Neural cell (in vitro differentiated cells): Measurements from ENCODE around the gene WDR49. TPM values are rescaled to one million over a fixed set of nuclear protein-coding genes. Genes with fewer than 3 reads are reported as not detected.
A peak's percentile ranks its signal among the peaks of the same experiment; 100 is the strongest.

ENCODE experiments used
- H2AFZ ChIP-seq: fragments of 200-600, 300-800 bp; sonication (generic), shearing (Covaris generic); 2 replicates; pipeline ENCODE4 v1.6.0; 2014; ENCODE audit warnings: low read depth, mild to moderate bottlenecking, antibody characterized with exemption, low read length, moderate library complexity
- H3F3A ChIP-seq: fragments of 200-600 bp; shearing (Covaris generic); 2 replicates; pipeline ENCODE4 v1.6.1; 2016; ENCODE audit warnings: mild to moderate bottlenecking, moderate library complexity, mixed read lengths, antibody characterized with exemption, low read length; ENCODE audit not compliant: insufficient read depth, poor library complexity, severe bottlenecking
- H3K27ac ChIP-seq: fragments of 200-600, 300-800 bp; sonication (generic), shearing (Covaris generic); 2 replicates; pipeline ENCODE4 v1.5.1; 2014; ENCODE audit warnings: mild to moderate bottlenecking, low read length, moderate library complexity
- H3K27me3 ChIP-seq: fragments of 300-800, 200-600 bp; sonication (generic), shearing (Covaris generic); 2 replicates; pipeline ENCODE4 v1.6.0; 2014; ENCODE audit warnings: mild to moderate bottlenecking, low read depth, low read length, moderate library complexity; ENCODE audit not compliant: insufficient read depth
- H3K36me3 ChIP-seq: fragments of 300-800, 200-600 bp; sonication (generic), shearing (Covaris generic); 2 replicates; pipeline ENCODE4 v1.5.1; 2014; ENCODE audit warnings: mild to moderate bottlenecking, antibody characterized with exemption, low read length, moderate library complexity; ENCODE audit not compliant: insufficient read depth
- H3K4me2 ChIP-seq: fragments of 300-800, 200-600 bp; sonication (generic), shearing (Covaris generic); 2 replicates; pipeline ENCODE4 v1.6.0; 2014; ENCODE audit warnings: mild to moderate bottlenecking, low read length
- H3K4me3 ChIP-seq: fragments of 300-800, 200-600 bp; sonication (generic), shearing (Covaris generic); 2 replicates; pipeline ENCODE4 v1.5.1; 2014; ENCODE audit warnings: mild to moderate bottlenecking, low read length, moderate library complexity
- H3K79me2 ChIP-seq: fragments of 200-600 bp; shearing (Covaris generic); replicated peaks from 2 replicates; pipeline ENCODE4 v1.6.0; 2014; ENCODE audit warnings: mild to moderate bottlenecking, low read length, moderate library complexity; ENCODE audit not compliant: insufficient read depth
- H3K9ac ChIP-seq: fragments of 300-800, 200-600 bp; sonication (generic), shearing (Covaris generic); 2 replicates; pipeline ENCODE4 v1.6.1; 2016; ENCODE audit warnings: mild to moderate bottlenecking, low read length, mixed read lengths
- H3K9me2 ChIP-seq: fragments of 200-600 bp; shearing (Covaris generic); 2 replicates; pipeline ENCODE4 v1.6.1; 2016; ENCODE audit warnings: mild to moderate bottlenecking, low read length, mixed read lengths; ENCODE audit not compliant: insufficient read depth
- H3K9me3 ChIP-seq: fragments of 200-600, 300-800 bp; sonication (generic), shearing (Covaris generic); 2 replicates; pipeline ENCODE4 v1.6.1; 2016; ENCODE audit warnings: mild to moderate bottlenecking, mixed run types, low read length, moderate library complexity, mixed read lengths
- H4K20me1 ChIP-seq: fragments of 200-600 bp; shearing (Covaris generic); 2 replicates; pipeline ENCODE4 v1.6.1; 2016; ENCODE audit warnings: mild to moderate bottlenecking, mixed run types; ENCODE audit not compliant: insufficient read depth
- EP300 ChIP-seq: fragments of 450-650 bp; conservative IDR thresholded peaks from 2 replicates; pipeline ENCODE4 v1.6.1; 2014; ENCODE audit warnings: antibody characterized with exemption, mild to moderate bottlenecking, moderate library complexity; ENCODE audit not compliant: poor library complexity, severe bottlenecking
- EZH2 ChIP-seq: fragments of 200-600, 300-800 bp; shearing (Covaris generic), sonication (generic); IDR thresholded peaks from 2 replicates; pipeline ENCODE4 v1.6.1; 2014; ENCODE audit warnings: antibody characterized with exemption, low read length, borderline replicate concordance, mild to moderate bottlenecking; ENCODE audit not compliant: insufficient read depth, poor library complexity, severe bottlenecking
- MXI1 ChIP-seq: fragments of 450-650 bp; conservative IDR thresholded peaks from 2 replicates; pipeline ENCODE4 v1.6.1; 2014; ENCODE audit warnings: antibody characterized with exemption, mild to moderate bottlenecking; ENCODE audit not compliant: poor library complexity, severe bottlenecking
- POLR2AphosphoS5 ChIP-seq: IDR thresholded peaks from 2 replicates; pipeline ENCODE4 v1.6.1; 2012
- RAD21 ChIP-seq: fragments of 450-650 bp; conservative IDR thresholded peaks from 2 replicates; pipeline ENCODE4 v1.6.1; 2014; ENCODE audit warnings: antibody characterized with exemption, mild to moderate bottlenecking, moderate library complexity
- SMC3 ChIP-seq: fragments of 450-650 bp; conservative IDR thresholded peaks from 2 replicates; pipeline ENCODE4 v1.6.1; 2014; ENCODE audit warnings: antibody characterized with exemption, mild to moderate bottlenecking, moderate library complexity; ENCODE audit not compliant: poor library complexity
- TAF1 ChIP-seq: IDR thresholded peaks from 2 replicates; pipeline ENCODE4 v1.6.1; 2012; ENCODE audit warnings: low read depth
- polyA plus RNA-seq: library from polyadenylated mRNA; depleted of rRNA; stranded (reverse); fragments of >200 nt; gene quantifications from 2 replicates; pipeline ENCODE4 v1.2.3, GENCODE V29; 2014
- TF ChIP-seq, protein P1 (sequence below): fragments of 450-650 bp; IDR thresholded peaks from 2 replicates; pipeline ENCODE4 v1.5.1; 2014; ENCODE audit warnings: antibody characterized with exemption, mild to moderate bottlenecking, moderate library complexity; ENCODE audit not compliant: poor library complexity, severe bottlenecking
- TF ChIP-seq, protein P2 (sequence below): IDR thresholded peaks from 2 replicates; pipeline ENCODE4 v1.6.1; 2012; ENCODE audit warnings: borderline replicate concordance

The WDR49 gene
- polyA plus RNA-seq, 1 donor from 2014 or later: 1.1 TPM

DNA sequence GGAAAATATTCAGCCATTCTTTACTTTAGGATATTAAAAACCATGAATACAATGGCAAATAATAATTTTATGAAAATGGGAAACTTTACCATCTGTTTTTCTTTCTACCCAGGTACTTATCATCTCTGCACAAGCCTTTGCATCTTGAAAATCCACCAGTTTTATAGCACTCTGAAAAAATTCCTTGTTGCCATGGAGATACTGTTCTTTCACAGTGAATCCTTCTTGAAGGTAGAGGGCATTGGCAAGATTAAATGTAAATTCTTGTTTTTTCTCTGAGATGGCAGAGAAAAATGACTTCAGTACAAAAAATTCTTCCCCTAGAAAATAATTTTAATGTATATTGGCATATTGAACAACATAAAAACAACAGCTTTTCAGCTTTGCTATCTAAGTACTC lies 186.8 kb downstream of the WDR49 start:
- H3F3A ChIP-seq: no peaks in the 10 kb centered on the region
- no peaks in the 10 kb centered on the region for H3K9me3 ChIP-seq
- no peaks in the 10 kb centered on the region for H3K36me3 ChIP-seq
- H2AFZ ChIP-seq: no peak overlapping the region
- TF ChIP-seq, protein P1, sequence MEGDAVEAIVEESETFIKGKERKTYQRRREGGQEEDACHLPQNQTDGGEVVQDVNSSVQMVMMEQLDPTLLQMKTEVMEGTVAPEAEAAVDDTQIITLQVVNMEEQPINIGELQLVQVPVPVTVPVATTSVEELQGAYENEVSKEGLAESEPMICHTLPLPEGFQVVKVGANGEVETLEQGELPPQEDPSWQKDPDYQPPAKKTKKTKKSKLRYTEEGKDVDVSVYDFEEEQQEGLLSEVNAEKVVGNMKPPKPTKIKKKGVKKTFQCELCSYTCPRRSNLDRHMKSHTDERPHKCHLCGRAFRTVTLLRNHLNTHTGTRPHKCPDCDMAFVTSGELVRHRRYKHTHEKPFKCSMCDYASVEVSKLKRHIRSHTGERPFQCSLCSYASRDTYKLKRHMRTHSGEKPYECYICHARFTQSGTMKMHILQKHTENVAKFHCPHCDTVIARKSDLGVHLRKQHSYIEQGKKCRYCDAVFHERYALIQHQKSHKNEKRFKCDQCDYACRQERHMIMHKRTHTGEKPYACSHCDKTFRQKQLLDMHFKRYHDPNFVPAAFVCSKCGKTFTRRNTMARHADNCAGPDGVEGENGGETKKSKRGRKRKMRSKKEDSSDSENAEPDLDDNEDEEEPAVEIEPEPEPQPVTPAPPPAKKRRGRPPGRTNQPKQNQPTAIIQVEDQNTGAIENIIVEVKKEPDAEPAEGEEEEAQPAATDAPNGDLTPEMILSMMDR: no peak
- TF ChIP-seq EZH2 (no peak), POLR2AphosphoS5 (no peak), TAF1 (no peak), MXI1 (no peak), SMC3 (no peak), EP300 (no peak), RAD21 (no peak)
- TF ChIP-seq, protein P2, sequence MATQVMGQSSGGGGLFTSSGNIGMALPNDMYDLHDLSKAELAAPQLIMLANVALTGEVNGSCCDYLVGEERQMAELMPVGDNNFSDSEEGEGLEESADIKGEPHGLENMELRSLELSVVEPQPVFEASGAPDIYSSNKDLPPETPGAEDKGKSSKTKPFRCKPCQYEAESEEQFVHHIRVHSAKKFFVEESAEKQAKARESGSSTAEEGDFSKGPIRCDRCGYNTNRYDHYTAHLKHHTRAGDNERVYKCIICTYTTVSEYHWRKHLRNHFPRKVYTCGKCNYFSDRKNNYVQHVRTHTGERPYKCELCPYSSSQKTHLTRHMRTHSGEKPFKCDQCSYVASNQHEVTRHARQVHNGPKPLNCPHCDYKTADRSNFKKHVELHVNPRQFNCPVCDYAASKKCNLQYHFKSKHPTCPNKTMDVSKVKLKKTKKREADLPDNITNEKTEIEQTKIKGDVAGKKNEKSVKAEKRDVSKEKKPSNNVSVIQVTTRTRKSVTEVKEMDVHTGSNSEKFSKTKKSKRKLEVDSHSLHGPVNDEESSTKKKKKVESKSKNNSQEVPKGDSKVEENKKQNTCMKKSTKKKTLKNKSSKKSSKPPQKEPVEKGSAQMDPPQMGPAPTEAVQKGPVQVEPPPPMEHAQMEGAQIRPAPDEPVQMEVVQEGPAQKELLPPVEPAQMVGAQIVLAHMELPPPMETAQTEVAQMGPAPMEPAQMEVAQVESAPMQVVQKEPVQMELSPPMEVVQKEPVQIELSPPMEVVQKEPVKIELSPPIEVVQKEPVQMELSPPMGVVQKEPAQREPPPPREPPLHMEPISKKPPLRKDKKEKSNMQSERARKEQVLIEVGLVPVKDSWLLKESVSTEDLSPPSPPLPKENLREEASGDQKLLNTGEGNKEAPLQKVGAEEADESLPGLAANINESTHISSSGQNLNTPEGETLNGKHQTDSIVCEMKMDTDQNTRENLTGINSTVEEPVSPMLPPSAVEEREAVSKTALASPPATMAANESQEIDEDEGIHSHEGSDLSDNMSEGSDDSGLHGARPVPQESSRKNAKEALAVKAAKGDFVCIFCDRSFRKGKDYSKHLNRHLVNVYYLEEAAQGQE: no peak
- H3K27me3 ChIP-seq: no peaks in the 10 kb centered on the region
- no peaks in the 10 kb centered on the region for H3K9me2 ChIP-seq
- peak overlapping the region; percentile 13 for H3K9ac ChIP-seq
- H3K27ac ChIP-seq: peak overlapping the region; percentile 79
- H4K20me1 ChIP-seq: no peaks in the 10 kb centered on the region
- peak overlapping the region; percentile 63 for H3K4me2 ChIP-seq
- peak overlapping the region; percentile 44 for H3K4me3 ChIP-seq
- no peaks in the 10 kb centered on the region for H3K79me2 ChIP-seq

DNA sequence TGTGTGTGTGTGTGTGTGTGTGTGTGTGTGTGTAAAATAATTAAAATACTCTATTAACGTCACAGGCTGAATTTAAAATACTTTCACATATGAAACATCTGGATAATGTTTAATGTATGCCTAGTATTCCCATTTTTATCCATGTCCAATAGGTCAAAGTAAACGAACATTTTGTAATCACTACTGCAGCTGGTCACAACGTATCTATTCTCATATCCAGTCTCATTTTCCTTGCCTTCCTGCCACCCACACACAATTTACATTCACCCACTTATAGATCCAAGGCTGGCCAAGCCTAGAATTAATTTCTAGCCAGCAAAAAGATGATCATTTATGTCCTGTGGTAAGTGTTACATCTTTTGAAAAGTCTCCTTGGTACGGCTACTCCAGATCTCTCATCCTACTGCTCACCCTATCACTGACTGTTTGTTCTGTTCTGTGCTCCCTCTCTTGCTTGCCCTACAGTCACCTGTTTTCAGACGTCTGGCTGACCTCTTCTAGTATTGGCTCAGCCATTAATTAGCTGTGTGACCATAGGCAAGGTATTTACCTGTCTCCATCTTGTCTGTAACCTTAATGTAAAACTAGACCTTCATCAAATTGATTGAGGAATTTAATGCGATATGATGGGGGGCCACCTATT lies 197.5 kb downstream of the WDR49 start:
- no peak overlapping the region for H2AFZ ChIP-seq
- no peaks in the 10 kb centered on the region for H4K20me1 ChIP-seq
- no peak overlapping the region for H3K4me2 ChIP-seq
- no peaks in the 10 kb centered on the region for H3K27me3 ChIP-seq
- H3K79me2 ChIP-seq: no peaks in the 10 kb centered on the region
- no peaks in the 10 kb centered on the region for H3K36me3 ChIP-seq
- H3K9ac ChIP-seq: no peak overlapping the region
- TF ChIP-seq, protein P1: no peak
- no peak for TF ChIP-seq EP300
- TF ChIP-seq RAD21: no peak
- TF ChIP-seq SMC3: no peak
- no peak for TF ChIP-seq TAF1
- TF ChIP-seq, protein P2: no peak
- no peak for TF ChIP-seq EZH2
- no peak for TF ChIP-seq MXI1
- no peak for TF ChIP-seq POLR2AphosphoS5
- H3K9me3 ChIP-seq: no peaks in the 10 kb centered on the region
- H3F3A ChIP-seq: no peaks in the 10 kb centered on the region
- H3K27ac ChIP-seq: no peak overlapping the region
- no peaks in the 10 kb centered on the region for H3K9me2 ChIP-seq
- H3K4me3 ChIP-seq: no peak overlapping the region
